Measurements from ENCODE around the gene KIR3DL1. TPM values are rescaled to one million over a fixed set of nuclear protein-coding genes. Genes with fewer than 3 reads are reported as not detected.

Gene KIR3DL1
- total RNA-seq, 1 experiment from 2014 or later: not detected

DNA sequence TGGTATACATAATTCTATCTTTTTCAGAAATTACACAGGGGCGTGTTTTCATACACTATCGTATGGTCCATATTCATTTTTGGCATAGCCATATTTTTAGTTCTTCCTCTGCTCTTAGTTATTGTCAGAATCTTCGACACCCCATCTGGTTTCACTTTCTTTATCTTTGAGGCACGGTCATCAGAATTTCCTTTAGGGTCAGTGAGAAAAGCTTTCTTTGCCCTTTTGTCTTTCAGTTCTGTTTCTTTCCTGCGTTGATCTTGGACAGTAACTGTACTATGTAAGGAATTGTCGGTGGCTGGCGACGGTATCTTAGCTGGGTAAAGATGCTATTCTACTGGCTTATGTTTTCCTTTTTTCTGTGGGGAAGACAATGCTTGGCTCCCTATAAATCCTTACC, 23.5 kb upstream of the KIR3DL1 start:
- Mint-ChIP-seq H3K4me3 (ENCODE audit: unreplicated experiment) (peak overlapping the region; percentile 60), H3K36me3 (ENCODE audit: insufficient read depth, unreplicated experiment) (no peaks in the 10 kb centered on the region), H3K27ac (ENCODE audit: low read depth, unreplicated experiment) (no peak overlapping the region), H3K9me3 (ENCODE audit: unreplicated experiment) (peaks cover 46% of the 10 kb centered on the region), H3K4me1 (ENCODE audit: insufficient read depth, unreplicated experiment) (no peaks in the 10 kb centered on the region), H3K27me3 (ENCODE audit: insufficient read depth, unreplicated experiment) (no peaks in the 10 kb centered on the region)
- no peak for TF ChIP-seq CTCF (IDR thresholded peaks at IDR 0.05; ENCODE audit: unreplicated experiment)
- POLR2A ChIA-PET: interaction anchor here (0.8 to 1.0 kb wide), 2 partner anchors 22 to 32 kb away, joined by 3 read pairs; no protein-coding TSS in a partner anchor
- intact Hi-C loops (cut with micrococcal nuclease): no loop called here
- BruUV-seq (replicated peaks): no TSS peak
- CTCF ChIA-PET: interaction anchor here (0.5 to 0.6 kb wide), 2 partner anchors 42 to 187 kb away, joined by 3 to 4 read pairs; no protein-coding TSS in a partner anchor
- DNase-seq (ENCODE audit: unreplicated experiment): peak; percentile 2

DNA sequence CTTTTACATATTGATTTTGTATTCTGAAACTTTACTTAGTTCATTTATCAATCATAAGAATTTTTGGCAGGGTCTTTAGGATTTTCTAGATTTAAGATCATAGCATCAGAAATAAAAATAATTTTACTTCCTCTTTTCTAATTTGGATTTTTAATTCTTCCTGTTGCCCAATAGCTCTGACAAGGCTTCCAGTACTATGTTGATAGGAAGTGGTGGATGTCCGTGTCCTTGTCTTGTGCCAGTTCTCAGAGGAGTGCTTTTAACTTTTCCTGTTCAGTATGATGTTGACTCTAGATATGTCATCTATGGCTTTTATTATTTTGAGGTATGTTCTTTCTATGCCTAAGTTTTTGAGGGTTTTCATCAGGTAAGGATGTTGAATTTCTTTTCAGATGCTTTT, 20.5 kb upstream of the KIR3DL1 start:
- no TSS peak for BruUV-seq (replicated peaks)
- no peaks in the 10 kb centered on the region for H3K36me3 Mint-ChIP-seq (ENCODE audit: insufficient read depth, unreplicated experiment)
- no peaks in the 10 kb centered on the region for H3K4me1 Mint-ChIP-seq (ENCODE audit: insufficient read depth, unreplicated experiment)
- ChIA-PET POLR2A (interaction anchor here (0.7 kb wide), 1 partner anchor 126 kb away, joined by 3 read pairs; no protein-coding TSS in a partner anchor), CTCF (no interaction called here)
- peaks cover 26% of the 10 kb centered on the region for H3K9me3 Mint-ChIP-seq (ENCODE audit: unreplicated experiment)
- no peak for TF ChIP-seq CTCF (IDR thresholded peaks at IDR 0.05; ENCODE audit: unreplicated experiment)
- DNase-seq (ENCODE audit: unreplicated experiment): no peak
- H3K4me3 Mint-ChIP-seq (ENCODE audit: unreplicated experiment): no peak overlapping the region
- no peak overlapping the region for H3K27ac Mint-ChIP-seq (ENCODE audit: low read depth, unreplicated experiment)
- H3K27me3 Mint-ChIP-seq (ENCODE audit: insufficient read depth, unreplicated experiment): no peaks in the 10 kb centered on the region
- intact Hi-C loops (cut with micrococcal nuclease): no loop called here

DNA sequence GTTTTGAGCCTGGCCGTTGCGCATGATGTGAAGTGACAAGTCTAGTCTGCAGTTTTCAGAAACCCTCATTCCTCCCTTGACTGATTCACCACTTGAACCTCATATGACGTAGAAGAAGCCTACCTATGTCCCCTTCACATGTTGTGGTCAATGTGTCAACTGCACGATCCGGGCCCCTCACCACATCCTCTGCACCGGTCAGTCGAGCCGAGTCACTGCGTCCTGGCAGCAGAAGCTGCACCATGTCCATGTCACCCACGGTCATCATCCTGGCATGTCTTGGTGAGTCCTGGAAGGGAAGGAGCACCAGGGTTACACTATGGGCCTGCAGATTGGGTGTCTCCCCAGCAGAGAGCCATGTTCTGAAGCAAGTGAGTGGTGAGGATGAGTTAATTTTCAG, 12.9 kb upstream of the KIR3DL1 start, which contains the start of gene KIR2DL4:
Gene KIR2DL4, plus strand, starts transcription at position 201 of the 400 bp plus-strand sequence. Its CDS starts 42 bp downstream, at position 243.
- no TSS peak for BruUV-seq (replicated peaks)
- TF ChIP-seq CTCF (IDR thresholded peaks at IDR 0.05; ENCODE audit: unreplicated experiment): no peak
- DNase-seq (ENCODE audit: unreplicated experiment): no peak
- peaks cover 50% of the 10 kb centered on the region for H3K9me3 Mint-ChIP-seq (ENCODE audit: unreplicated experiment)
- no peaks in the 10 kb centered on the region for H3K4me1 Mint-ChIP-seq (ENCODE audit: insufficient read depth, unreplicated experiment)
- no peak within 1 kb of the TSS for H3K4me3 Mint-ChIP-seq (ENCODE audit: unreplicated experiment)
- CTCF ChIA-PET: no interaction called here
- POLR2A ChIA-PET: no interaction called here
- no peaks in the 10 kb centered on the region for H3K36me3 Mint-ChIP-seq (ENCODE audit: insufficient read depth, unreplicated experiment)
- no peak within 1 kb of the TSS for H3K27ac Mint-ChIP-seq (ENCODE audit: low read depth, unreplicated experiment)
- intact Hi-C loops (cut with micrococcal nuclease): no loop called here
- no peaks in the 10 kb centered on the region for H3K27me3 Mint-ChIP-seq (ENCODE audit: insufficient read depth, unreplicated experiment)

DNA sequence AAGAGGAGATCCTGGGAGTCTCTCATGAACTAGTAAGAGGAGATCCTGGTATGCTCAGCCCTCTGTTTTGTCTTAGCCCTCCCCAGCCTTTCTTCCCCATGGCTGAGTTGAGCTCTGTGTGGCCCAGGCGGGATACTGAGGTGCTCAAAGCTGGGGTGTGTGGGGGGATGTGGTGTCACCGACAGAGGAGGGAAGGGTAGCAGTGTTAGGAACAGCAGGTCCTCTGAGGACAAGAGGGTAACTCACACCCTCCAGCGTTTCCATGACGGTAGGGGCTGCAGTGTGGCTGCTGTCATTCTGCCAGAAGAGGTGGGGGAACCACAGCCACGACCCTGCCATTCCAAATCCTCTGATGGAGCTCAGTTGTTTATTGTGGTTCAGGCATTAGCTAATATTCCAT, 12.2 kb upstream of the KIR3DL1 start:
- no peak for TF ChIP-seq CTCF (IDR thresholded peaks at IDR 0.05; ENCODE audit: unreplicated experiment)
- Mint-ChIP-seq H3K9me3 (ENCODE audit: unreplicated experiment) (peaks cover 53% of the 10 kb centered on the region), H3K27ac (ENCODE audit: low read depth, unreplicated experiment) (no peak overlapping the region), H3K4me3 (ENCODE audit: unreplicated experiment) (no peak overlapping the region), H3K36me3 (ENCODE audit: insufficient read depth, unreplicated experiment) (no peaks in the 10 kb centered on the region), H3K27me3 (ENCODE audit: insufficient read depth, unreplicated experiment) (no peaks in the 10 kb centered on the region), H3K4me1 (ENCODE audit: insufficient read depth, unreplicated experiment) (no peaks in the 10 kb centered on the region)
- CTCF ChIA-PET: no interaction called here
- no TSS peak for BruUV-seq (replicated peaks)
- intact Hi-C loops (cut with micrococcal nuclease): no loop called here
- no peak for DNase-seq (ENCODE audit: unreplicated experiment)
- POLR2A ChIA-PET: no interaction called here
